HG03439 (cell line): ENCODE measurements around the gene WDR62.
A peak's percentile ranks its signal among the peaks of the same experiment; 100 is the strongest.
"Not testable (repeated sequence)": the region's sequence is repeated elsewhere in the genome, so short reads cannot be mapped to it uniquely, and the experiment has no call there.

Source experiments
- ATAC-seq: cut with Tn5 transposase; IDR thresholded peaks from one replicate; pipeline ENCODE4 v1.9.1; 2021; ENCODE audit warnings: mild to moderate bottlenecking, moderate library complexity; ENCODE audit not compliant: unreplicated experiment

The WDR62 gene

GRCh38 chr19:36106991-36107390 is 52.3 kb downstream of the WDR62 start:
- ATAC-seq: no peak

GRCh38 chr19:36108684-36109083 is 54.0 kb downstream of the WDR62 start:
- no peak for ATAC-seq

GRCh38 chr19:36110487-36111199 is 55.9 kb downstream of the WDR62 start, which contains the start of gene OVOL3:
Gene OVOL3 (plus strand): TSS chr19:36111143. CDS start chr19:36111203, 60 bp downstream.
- no peak for ATAC-seq

- ATAC-seq: no peak
Measured at GRCh38 chr19:36111200-36111539, 56.5 kb downstream of the WDR62 start.

- ATAC-seq: no peak
Measured at GRCh38 chr19:36112678-36113077, 58.0 kb downstream of the WDR62 start.

- ATAC-seq: no peak
Measured at GRCh38 chr19:36113425-36113824, 58.7 kb downstream of the WDR62 start.

GRCh38 chr19:36113894-36114720 is 59.4 kb downstream of the WDR62 start:
- ATAC-seq: peak; percentile 1

- peak; percentile 78 for ATAC-seq
Measured at GRCh38 chr19:36114721-36115452, 60.2 kb downstream of the WDR62 start, which contains the start of gene POLR2I. Gene POLR2I (minus strand): TSS chr19:36114875. CDS start chr19:36114856, 19 bp downstream.

- peak; percentile 37 for ATAC-seq
Measured at GRCh38 chr19:36115453-36116343, 61.0 kb downstream of the WDR62 start, which contains the start of gene TBCB. Gene TBCB (plus strand): TSS chr19:36115468. CDS start chr19:36115561, 93 bp downstream.

- ATAC-seq: no peak
Measured at GRCh38 chr19:36116344-36116637, 61.6 kb downstream of the WDR62 start.

GRCh38 chr19:36120092-36120983 is 65.6 kb downstream of the WDR62 start:
- no peak for ATAC-seq

GRCh38 chr19:36120984-36121358 is 66.3 kb downstream of the WDR62 start:
- ATAC-seq: no peak

- no peak for ATAC-seq
Measured at GRCh38 chr19:36121486-36122124, 66.9 kb downstream of the WDR62 start.

GRCh38 chr19:36125557-36125956 is 70.9 kb downstream of the WDR62 start:
- ATAC-seq: no peak

GRCh38 chr19:36128392-36128736 is 73.7 kb downstream of the WDR62 start:
- ATAC-seq: no peak

GRCh38 chr19:36131221-36131620 is 76.5 kb downstream of the WDR62 start:
- not testable (repeated sequence) for ATAC-seq

- ATAC-seq: not testable (repeated sequence)
Measured at GRCh38 chr19:36134867-36135266, 80.2 kb downstream of the WDR62 start.

- no peak for ATAC-seq
Measured at GRCh38 chr19:36136964-36137686, 82.4 kb downstream of the WDR62 start.

GRCh38 chr19:36139120-36139472 is 84.4 kb downstream of the WDR62 start:
- ATAC-seq: no peak
